HL-60 (cell line): ENCODE measurements around the gene NT5C2.

ENCODE experiments used
- DNase-seq, 2 experiments: peaks; one replicate each; pipeline ENCODE4 v3.0.0-alpha.2; 2010 to 2020; ENCODE audit warnings: low read depth in 1 of 2, low spot score in 1 of 2
- H3K27ac ChIP-seq: fragments of 250-450 bp; sonication (Bioruptor Pico); replicated peaks from 2 replicates; pipeline ENCODE4 v1.5.1; 2020; ENCODE audit warnings: mild to moderate bottlenecking, moderate library complexity
- H3K27me3 ChIP-seq: fragments of 250-450 bp; sonication (Bioruptor Pico); 2 replicates; pipeline ENCODE4 v1.5.1; 2021; ENCODE audit warnings: mild to moderate bottlenecking, moderate library complexity; ENCODE audit not compliant: insufficient read depth, poor library complexity, severe bottlenecking
- H3K4me3 ChIP-seq: replicated peaks from 2 replicates; pipeline ENCODE4 v1.5.1; 2011; ENCODE audit warnings: mild to moderate bottlenecking, control low read depth, low read length; ENCODE audit not compliant: insufficient read depth
- GABPA ChIP-seq: IDR thresholded peaks from 2 replicates; pipeline ENCODE4 v1.6.1; 2012; ENCODE audit warnings: low read depth
- POLR2AphosphoS5 ChIP-seq: IDR thresholded peaks from 2 replicates; pipeline ENCODE4 v1.6.1; 2012; ENCODE audit warnings: low read depth
- SPI1 ChIP-seq: IDR thresholded peaks from 2 replicates; pipeline ENCODE4 v1.6.1; 2012; ENCODE audit warnings: low read depth, mild to moderate bottlenecking, borderline replicate concordance
- TF ChIP-seq, protein P1 (sequence below): IDR thresholded peaks from one replicate; pipeline ENCODE4 v1.5.1; 2011; ENCODE audit warnings: low read length, control low read depth, inconsistent platforms; ENCODE audit not compliant: insufficient read depth
- TF ChIP-seq, protein P2 (sequence below): IDR thresholded peaks from 2 replicates; pipeline ENCODE4 v1.6.1; 2012; ENCODE audit warnings: low read depth; ENCODE audit not compliant: insufficient replicate concordance

The NT5C2 gene

DNA sequence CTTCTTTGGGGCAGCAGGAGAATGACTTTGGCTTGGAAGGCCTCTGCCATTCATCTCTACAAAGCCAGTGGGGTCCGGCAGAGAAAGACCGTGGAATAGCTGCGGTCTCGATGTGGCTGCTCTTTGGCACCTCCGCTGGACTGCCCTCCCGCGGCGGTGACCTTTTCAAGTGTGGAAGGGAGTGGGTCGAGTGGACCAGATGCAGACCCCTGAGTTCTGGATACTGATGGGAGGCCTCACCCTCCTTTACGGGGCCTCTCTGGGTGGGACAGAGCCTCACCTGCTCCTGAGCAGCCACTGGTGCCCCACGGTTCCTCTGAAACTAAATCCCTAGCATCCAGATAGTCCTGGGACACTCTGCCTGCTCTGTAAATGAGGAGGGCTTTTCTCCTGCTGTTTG is 113.1 kb downstream of the NT5C2 start:
- H3K4me3 ChIP-seq: no peak overlapping the region
- TF ChIP-seq, protein P1, sequence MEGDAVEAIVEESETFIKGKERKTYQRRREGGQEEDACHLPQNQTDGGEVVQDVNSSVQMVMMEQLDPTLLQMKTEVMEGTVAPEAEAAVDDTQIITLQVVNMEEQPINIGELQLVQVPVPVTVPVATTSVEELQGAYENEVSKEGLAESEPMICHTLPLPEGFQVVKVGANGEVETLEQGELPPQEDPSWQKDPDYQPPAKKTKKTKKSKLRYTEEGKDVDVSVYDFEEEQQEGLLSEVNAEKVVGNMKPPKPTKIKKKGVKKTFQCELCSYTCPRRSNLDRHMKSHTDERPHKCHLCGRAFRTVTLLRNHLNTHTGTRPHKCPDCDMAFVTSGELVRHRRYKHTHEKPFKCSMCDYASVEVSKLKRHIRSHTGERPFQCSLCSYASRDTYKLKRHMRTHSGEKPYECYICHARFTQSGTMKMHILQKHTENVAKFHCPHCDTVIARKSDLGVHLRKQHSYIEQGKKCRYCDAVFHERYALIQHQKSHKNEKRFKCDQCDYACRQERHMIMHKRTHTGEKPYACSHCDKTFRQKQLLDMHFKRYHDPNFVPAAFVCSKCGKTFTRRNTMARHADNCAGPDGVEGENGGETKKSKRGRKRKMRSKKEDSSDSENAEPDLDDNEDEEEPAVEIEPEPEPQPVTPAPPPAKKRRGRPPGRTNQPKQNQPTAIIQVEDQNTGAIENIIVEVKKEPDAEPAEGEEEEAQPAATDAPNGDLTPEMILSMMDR: no peak
- TF ChIP-seq, protein P2, sequence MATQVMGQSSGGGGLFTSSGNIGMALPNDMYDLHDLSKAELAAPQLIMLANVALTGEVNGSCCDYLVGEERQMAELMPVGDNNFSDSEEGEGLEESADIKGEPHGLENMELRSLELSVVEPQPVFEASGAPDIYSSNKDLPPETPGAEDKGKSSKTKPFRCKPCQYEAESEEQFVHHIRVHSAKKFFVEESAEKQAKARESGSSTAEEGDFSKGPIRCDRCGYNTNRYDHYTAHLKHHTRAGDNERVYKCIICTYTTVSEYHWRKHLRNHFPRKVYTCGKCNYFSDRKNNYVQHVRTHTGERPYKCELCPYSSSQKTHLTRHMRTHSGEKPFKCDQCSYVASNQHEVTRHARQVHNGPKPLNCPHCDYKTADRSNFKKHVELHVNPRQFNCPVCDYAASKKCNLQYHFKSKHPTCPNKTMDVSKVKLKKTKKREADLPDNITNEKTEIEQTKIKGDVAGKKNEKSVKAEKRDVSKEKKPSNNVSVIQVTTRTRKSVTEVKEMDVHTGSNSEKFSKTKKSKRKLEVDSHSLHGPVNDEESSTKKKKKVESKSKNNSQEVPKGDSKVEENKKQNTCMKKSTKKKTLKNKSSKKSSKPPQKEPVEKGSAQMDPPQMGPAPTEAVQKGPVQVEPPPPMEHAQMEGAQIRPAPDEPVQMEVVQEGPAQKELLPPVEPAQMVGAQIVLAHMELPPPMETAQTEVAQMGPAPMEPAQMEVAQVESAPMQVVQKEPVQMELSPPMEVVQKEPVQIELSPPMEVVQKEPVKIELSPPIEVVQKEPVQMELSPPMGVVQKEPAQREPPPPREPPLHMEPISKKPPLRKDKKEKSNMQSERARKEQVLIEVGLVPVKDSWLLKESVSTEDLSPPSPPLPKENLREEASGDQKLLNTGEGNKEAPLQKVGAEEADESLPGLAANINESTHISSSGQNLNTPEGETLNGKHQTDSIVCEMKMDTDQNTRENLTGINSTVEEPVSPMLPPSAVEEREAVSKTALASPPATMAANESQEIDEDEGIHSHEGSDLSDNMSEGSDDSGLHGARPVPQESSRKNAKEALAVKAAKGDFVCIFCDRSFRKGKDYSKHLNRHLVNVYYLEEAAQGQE: no peak
- TF ChIP-seq SPI1: no peak
- TF ChIP-seq POLR2AphosphoS5: no peak
- no peak for TF ChIP-seq GABPA
- no peaks in the 10 kb centered on the region for H3K27me3 ChIP-seq
- DNase-seq: no peak
- no peak overlapping the region for H3K27ac ChIP-seq

DNA sequence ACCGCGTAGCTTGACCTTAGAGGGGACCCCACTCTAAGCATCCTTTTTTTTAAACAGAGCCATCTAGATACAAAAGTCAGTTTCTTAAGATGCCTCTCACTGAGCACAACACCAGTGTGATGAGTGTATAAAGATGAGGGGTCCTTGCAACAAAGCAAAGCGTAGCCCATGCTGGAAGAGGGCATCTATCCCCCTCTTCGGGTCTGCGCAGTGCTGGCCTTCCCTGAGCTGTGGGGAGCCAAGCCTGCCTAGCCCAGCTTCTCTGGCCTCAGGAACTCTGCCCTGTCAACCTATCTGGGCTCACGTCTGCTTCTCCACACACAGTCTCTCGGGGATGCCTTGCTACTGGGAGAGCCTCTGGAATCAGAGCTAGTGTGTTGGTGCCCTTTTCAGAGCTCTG is 114.0 kb downstream of the NT5C2 start:
- TF ChIP-seq, protein P1: no peak
- TF ChIP-seq GABPA (no peak), SPI1 (no peak), POLR2AphosphoS5 (no peak)
- TF ChIP-seq, protein P2: no peak
- H3K27me3 ChIP-seq: no peaks in the 10 kb centered on the region
- no peak for DNase-seq
- no peak overlapping the region for H3K27ac ChIP-seq
- no peak overlapping the region for H3K4me3 ChIP-seq

DNA sequence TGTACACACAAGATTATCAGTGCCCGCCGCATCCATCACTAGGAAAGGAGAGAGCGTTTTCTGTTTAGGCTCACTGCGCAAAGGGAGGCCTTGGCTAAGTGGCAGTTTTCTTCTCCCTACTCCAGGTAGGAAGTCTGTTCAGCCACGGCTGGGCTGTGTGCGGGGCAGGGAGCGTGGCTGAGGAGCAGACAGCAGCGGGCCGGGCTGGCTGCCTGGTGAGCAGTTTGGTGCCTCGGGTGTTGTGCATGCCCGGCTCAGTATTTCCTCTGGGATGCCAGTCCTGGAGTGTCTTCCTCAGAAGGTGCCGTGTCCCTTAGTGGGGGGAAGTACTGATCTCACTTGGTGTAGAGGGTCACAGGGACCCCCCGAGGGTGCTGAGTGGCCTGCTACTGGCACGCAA is 114.4 kb downstream of the NT5C2 start:
- H3K4me3 ChIP-seq: no peak overlapping the region
- H3K27me3 ChIP-seq: no peaks in the 10 kb centered on the region
- no peak for DNase-seq
- no peak overlapping the region for H3K27ac ChIP-seq
- TF ChIP-seq SPI1 (no peak), GABPA (no peak), POLR2AphosphoS5 (no peak)
- TF ChIP-seq, protein P1: no peak
- TF ChIP-seq, protein P2: no peak
